GOT3 (cell line): Measurements from ENCODE around the gene UFL1.

Source experiments
- DNase-seq: peaks from one replicate; lab custom pipeline; 2025; ENCODE audit warnings: mixed read lengths; lab: John Stamatoyannopoulos, UW

The UFL1 gene

GRCh38 chr6:96575359-96575758, 53.8 kb downstream of the UFL1 start:
- DNase-seq, result no peak

GRCh38 chr6:96576221-96576620, 54.6 kb downstream of the UFL1 start:
- DNase-seq, result no peak

GRCh38 chr6:96582021-96582420, 60.4 kb downstream of the UFL1 start:
- DNase-seq, result no peak

- DNase-seq, result no peak
These were observed 60.8 kb downstream of the UFL1 start for GRCh38 chr6:96582436-96582835.

GRCh38 chr6:96604420-96604819, 82.8 kb downstream of the UFL1 start:
- no peak for DNase-seq
